ENCODE data around the gene OSBP2. TPM values are rescaled to one million over a fixed set of nuclear protein-coding genes. Genes with fewer than 3 reads are reported as not detected.

Gene OSBP2
- total RNA-seq, 3 donors from 2014 or later: 0.96 to 4.6 (median 4.4) TPM

DNA sequence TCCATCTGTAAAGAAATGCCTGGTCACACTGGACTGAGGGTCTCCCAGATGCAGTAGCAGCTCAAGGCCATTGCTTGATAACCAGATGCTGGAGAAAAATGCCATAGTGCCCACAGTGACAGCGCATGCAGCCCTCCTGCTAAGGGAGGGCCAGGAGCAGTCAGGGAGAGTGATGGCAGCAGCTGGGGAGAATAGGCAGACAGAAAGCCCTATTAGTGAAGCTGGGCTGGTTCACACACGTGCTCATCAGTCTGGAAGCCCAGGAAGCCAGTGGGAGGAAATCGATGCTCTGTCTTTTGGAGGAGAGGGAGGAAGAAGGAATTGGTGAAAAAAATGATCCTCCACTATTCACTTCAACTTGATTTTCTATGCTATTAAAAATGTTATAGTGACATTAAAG is 82.9 kb downstream of the OSBP2 start:
- H3K9me3 ChIP-seq: no peaks in the 10 kb centered on the region
- no peak for DNase-seq (ENCODE audit: low spot score in 2 of 2)
- TF ChIP-seq POLR2A (IDR thresholded peaks at IDR 0.05): no peak
- TF ChIP-seq POLR2AphosphoS5 (IDR thresholded peaks at IDR 0.05): no peak
- TF ChIP-seq, protein P1, sequence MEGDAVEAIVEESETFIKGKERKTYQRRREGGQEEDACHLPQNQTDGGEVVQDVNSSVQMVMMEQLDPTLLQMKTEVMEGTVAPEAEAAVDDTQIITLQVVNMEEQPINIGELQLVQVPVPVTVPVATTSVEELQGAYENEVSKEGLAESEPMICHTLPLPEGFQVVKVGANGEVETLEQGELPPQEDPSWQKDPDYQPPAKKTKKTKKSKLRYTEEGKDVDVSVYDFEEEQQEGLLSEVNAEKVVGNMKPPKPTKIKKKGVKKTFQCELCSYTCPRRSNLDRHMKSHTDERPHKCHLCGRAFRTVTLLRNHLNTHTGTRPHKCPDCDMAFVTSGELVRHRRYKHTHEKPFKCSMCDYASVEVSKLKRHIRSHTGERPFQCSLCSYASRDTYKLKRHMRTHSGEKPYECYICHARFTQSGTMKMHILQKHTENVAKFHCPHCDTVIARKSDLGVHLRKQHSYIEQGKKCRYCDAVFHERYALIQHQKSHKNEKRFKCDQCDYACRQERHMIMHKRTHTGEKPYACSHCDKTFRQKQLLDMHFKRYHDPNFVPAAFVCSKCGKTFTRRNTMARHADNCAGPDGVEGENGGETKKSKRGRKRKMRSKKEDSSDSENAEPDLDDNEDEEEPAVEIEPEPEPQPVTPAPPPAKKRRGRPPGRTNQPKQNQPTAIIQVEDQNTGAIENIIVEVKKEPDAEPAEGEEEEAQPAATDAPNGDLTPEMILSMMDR (IDR thresholded peaks at IDR 0.05): no peak
- H3K4me3 ChIP-seq: no peak overlapping the region
- H3K4me1 ChIP-seq: no peaks in the 10 kb centered on the region
- no peak overlapping the region for H3K27ac ChIP-seq
- H3K36me3 ChIP-seq: no peaks in the 10 kb centered on the region
- no peaks in the 10 kb centered on the region for H3K27me3 ChIP-seq
- intact Hi-C loops (cut with DNase I; ENCODE audit: low total_unique reads): no loop called here

- Histone ChIP-seq H3K9me3 (no peaks in the 10 kb centered on the region), H3K27ac (no peak overlapping the region), H3K4me1 (no peaks in the 10 kb centered on the region), H3K27me3 (no peaks in the 10 kb centered on the region), H3K36me3 (no peaks in the 10 kb centered on the region), H3K4me3 (no peak overlapping the region)
- intact Hi-C loops (cut with DNase I; ENCODE audit: low total_unique reads): no loop called here
- DNase-seq (ENCODE audit: low spot score in 2 of 2): no peak
- TF ChIP-seq, protein P1 (IDR thresholded peaks at IDR 0.05): no peak
- TF ChIP-seq POLR2A (IDR thresholded peaks at IDR 0.05): no peak
- TF ChIP-seq POLR2AphosphoS5 (IDR thresholded peaks at IDR 0.05): no peak
Measured at GRCh38 chr22:30778261-30778660, 83.6 kb downstream of the OSBP2 start.

DNA sequence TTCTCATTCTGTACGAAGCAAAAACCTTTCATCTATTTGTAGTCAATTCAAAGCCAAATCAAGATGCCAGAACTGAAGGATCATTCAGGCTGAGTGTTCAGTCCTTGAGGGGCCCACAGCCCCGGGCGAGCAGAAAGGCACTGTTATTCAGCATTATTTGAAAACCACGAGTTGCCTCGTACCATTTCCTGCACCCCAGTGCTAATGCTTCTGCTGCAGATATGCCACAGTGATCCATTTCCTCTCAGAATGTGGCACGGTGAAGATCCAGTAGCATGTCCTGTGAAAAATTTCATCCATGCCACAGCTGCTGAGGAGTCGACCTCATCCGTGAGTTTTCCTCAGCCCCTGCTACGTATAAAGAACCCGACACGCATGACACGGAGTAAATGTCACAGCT is 85.4 kb downstream of the OSBP2 start:
- no peak for DNase-seq (ENCODE audit: low spot score in 2 of 2)
- intact Hi-C loops (cut with DNase I; ENCODE audit: low total_unique reads): no loop called here

DNA sequence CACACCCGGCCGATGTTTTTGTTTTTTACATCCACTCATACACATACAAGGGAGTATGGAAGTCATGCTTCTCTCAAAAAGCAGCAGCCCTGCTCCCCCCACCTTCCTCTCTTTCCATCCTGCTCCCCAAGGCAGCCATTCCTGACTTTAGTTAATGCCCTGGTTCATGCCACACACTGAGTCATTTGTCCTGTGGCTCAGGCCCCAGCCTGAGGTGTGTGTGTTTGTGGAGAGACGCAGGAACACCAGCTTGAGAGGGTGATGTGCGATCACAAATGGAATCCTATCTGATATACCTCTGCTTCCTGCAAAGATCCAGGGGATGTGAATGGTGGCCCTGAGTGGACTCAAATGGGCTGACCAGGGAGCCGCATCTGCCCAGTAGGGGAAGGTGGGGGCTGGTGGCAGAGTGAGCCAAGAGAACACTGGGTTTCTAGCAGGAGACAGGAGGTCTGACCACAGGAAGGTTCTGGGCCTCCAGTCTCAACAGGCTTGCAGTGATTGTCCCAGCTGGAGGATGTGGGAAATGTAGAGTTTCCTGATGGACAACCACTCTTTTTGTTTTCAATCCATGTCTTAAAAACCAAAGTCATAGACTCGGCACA is 86.7 kb downstream of the OSBP2 start:
- Histone ChIP-seq H3K36me3 (no peaks in the 10 kb centered on the region), H3K27ac (no peak overlapping the region), H3K27me3 (no peaks in the 10 kb centered on the region), H3K4me1 (no peaks in the 10 kb centered on the region), H3K4me3 (no peak overlapping the region), H3K9me3 (no peaks in the 10 kb centered on the region)
- TF ChIP-seq POLR2AphosphoS5 (IDR thresholded peaks at IDR 0.05): no peak
- no peak for TF ChIP-seq POLR2A (IDR thresholded peaks at IDR 0.05)
- TF ChIP-seq, protein P1 (IDR thresholded peaks at IDR 0.05): no peak
- no peak for DNase-seq (ENCODE audit: low spot score in 2 of 2)
- intact Hi-C loops (cut with DNase I; ENCODE audit: low total_unique reads): no loop called here

More for the DNA sequence above, 85.4 kb downstream of the OSBP2 start:
- H3K4me1 ChIP-seq: no peaks in the 10 kb centered on the region
- no peak for TF ChIP-seq POLR2AphosphoS5 (IDR thresholded peaks at IDR 0.05)
- no peaks in the 10 kb centered on the region for H3K27me3 ChIP-seq
- H3K36me3 ChIP-seq: no peaks in the 10 kb centered on the region
- H3K9me3 ChIP-seq: no peaks in the 10 kb centered on the region
- H3K27ac ChIP-seq: no peak overlapping the region
- no peak overlapping the region for H3K4me3 ChIP-seq

DNA sequence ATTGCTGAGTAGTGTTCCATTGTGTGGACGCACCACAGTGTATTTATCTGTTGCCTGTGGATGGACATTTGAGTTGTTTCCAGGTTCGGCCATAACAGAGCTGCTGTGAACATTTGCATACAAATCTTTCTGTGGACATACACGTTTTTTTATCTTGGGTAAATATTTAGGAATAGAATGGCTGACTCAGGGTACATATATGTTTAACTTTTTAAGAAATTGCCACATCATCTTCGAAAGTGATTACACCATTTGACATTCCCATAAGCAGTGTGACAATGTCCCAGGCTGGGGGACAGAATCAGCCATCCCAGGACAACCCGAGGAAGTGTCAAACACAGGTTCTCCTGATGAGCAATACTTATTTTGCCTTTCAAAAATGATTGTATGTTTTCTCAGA is 87.9 kb downstream of the OSBP2 start:
- H3K36me3 ChIP-seq: no peaks in the 10 kb centered on the region
- H3K9me3 ChIP-seq: no peaks in the 10 kb centered on the region
- intact Hi-C loops (cut with DNase I; ENCODE audit: low total_unique reads): no loop called here
- H3K4me3 ChIP-seq: no peak overlapping the region
- no peaks in the 10 kb centered on the region for H3K27me3 ChIP-seq
- H3K4me1 ChIP-seq: no peaks in the 10 kb centered on the region
- TF ChIP-seq POLR2AphosphoS5 (IDR thresholded peaks at IDR 0.05): no peak
- TF ChIP-seq, protein P1 (IDR thresholded peaks at IDR 0.05): no peak
- TF ChIP-seq POLR2A (IDR thresholded peaks at IDR 0.05): no peak
- DNase-seq (ENCODE audit: low spot score in 2 of 2): no peak
- no peak overlapping the region for H3K27ac ChIP-seq

DNA sequence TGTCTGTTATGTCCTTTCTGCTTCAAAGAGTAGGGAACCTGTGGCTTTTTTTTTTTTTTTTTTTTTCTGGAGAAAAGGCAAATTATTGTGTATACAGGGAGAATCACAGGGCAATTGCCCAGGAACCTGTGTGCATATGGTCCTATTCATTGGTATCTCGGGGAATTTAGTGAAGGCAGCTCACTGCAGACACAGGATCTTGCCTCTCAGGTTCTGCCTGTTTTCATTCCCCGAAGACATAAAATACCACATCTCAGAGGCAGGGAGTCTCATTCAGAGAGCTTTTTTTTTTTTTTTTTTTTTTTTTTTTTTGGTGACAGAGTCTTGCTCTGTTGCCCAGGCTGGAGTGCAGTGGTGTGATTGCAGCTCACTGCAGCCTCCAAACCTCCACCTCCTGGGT is 88.3 kb downstream of the OSBP2 start:
- no peak for DNase-seq (ENCODE audit: low spot score in 2 of 2)
- no peak for TF ChIP-seq POLR2A (IDR thresholded peaks at IDR 0.05)
- TF ChIP-seq, protein P1 (IDR thresholded peaks at IDR 0.05): no peak
- TF ChIP-seq POLR2AphosphoS5 (IDR thresholded peaks at IDR 0.05): no peak
- no peaks in the 10 kb centered on the region for H3K27me3 ChIP-seq
- no peak overlapping the region for H3K4me3 ChIP-seq
- H3K36me3 ChIP-seq: no peaks in the 10 kb centered on the region
- H3K27ac ChIP-seq: no peak overlapping the region
- intact Hi-C loops (cut with DNase I; ENCODE audit: low total_unique reads): no loop called here
- no peaks in the 10 kb centered on the region for H3K9me3 ChIP-seq
- H3K4me1 ChIP-seq: no peaks in the 10 kb centered on the region

Measured in breast epithelium (tissue), 4 donors.